Measurements from ENCODE around the gene NHLRC4. TPM values are rescaled to one million over a fixed set of nuclear protein-coding genes. Genes with fewer than 3 reads are reported as not detected.

Gene NHLRC4
- total RNA-seq, 1 experiment from 2014 or later = not detected

DNA sequence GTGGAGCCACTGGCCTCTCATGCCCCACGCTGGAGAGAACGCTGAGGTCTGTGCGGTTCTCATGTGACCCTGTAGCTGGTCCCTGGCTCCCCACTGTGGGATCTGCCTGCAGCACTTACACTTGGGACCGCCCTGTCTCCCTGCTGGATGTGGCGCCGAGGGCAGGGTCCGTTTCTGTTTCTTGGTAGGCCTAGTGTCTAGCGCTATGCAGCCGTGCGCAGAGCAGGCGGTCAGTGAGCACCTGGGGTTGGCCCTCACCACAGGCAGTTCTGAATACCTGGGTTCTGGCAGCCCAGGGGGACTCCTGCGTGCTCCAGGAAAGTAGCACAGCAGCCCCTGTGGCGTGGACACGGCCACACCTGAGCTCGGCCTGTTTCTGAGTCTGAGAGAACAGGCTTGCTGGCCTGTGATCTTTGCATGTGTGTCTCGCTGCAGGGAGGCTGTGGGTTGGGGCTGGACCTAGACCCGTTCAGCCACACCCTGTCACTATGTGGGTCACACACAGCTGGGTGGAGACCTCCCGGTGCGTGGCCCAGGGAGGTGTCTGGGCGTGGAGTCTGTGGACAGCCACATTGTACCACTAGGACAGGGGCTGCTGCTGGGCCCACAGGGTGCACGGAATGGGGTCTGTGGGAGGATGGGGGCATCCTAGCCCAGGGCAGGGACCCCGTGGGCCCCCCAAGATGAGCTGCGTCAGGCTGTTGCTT, 36.5 kb upstream of the NHLRC4 start:
- DNase-seq (ENCODE audit: low spot score) = no peak

DNA sequence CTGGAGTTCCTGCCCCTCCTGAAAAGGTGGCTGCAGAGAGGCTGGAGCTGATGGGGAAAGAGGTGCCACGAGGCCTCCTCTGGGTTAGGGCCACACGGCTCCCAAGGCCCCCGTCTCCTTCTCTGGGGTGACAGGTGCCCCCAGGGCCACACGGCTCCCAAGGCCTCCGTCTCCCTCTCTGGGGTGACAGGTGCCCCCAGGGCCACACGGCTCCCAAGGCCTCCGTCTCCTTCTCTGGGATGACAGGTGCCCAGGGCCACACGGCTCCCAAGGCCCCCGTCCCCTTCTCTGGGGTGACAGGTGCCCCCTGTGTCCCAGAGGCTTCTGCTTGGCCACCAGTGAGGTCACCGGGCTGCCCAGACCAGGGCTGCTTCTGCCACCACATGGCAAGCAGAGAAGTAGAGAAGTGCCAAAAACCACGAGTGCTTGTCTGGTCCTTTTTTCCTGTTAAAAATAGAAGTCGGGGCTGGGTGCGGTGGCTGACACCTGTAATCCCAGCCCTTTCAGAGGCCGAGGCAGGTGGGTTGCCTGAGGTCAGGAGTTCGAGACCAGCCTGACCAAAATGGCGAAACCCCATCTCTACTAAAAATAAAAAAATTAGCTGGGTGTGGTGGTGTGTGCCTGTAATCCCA, 35.2 kb upstream of the NHLRC4 start:
- no peak for DNase-seq (ENCODE audit: low spot score)

GRCh38 chr16:533391-534123, 33.2 kb upstream of the NHLRC4 start:
- no peak for DNase-seq (ENCODE audit: low spot score)

GRCh38 chr16:534135-534534, 32.7 kb upstream of the NHLRC4 start:
- DNase-seq (ENCODE audit: low spot score) = peak; percentile 15

- DNase-seq (ENCODE audit: low spot score) = no peak
Measured at GRCh38 chr16:534856-535445, 31.9 kb upstream of the NHLRC4 start.

- peak; percentile 95 for DNase-seq (ENCODE audit: low spot score)
Measured at GRCh38 chr16:535446-536405, 31.1 kb upstream of the NHLRC4 start.

GRCh38 chr16:536746-537145, 30.1 kb upstream of the NHLRC4 start:
- no peak for DNase-seq (ENCODE audit: low spot score)

GRCh38 chr16:537415-538335, 29.1 kb upstream of the NHLRC4 start:
- no peak for DNase-seq (ENCODE audit: low spot score)

DNA sequence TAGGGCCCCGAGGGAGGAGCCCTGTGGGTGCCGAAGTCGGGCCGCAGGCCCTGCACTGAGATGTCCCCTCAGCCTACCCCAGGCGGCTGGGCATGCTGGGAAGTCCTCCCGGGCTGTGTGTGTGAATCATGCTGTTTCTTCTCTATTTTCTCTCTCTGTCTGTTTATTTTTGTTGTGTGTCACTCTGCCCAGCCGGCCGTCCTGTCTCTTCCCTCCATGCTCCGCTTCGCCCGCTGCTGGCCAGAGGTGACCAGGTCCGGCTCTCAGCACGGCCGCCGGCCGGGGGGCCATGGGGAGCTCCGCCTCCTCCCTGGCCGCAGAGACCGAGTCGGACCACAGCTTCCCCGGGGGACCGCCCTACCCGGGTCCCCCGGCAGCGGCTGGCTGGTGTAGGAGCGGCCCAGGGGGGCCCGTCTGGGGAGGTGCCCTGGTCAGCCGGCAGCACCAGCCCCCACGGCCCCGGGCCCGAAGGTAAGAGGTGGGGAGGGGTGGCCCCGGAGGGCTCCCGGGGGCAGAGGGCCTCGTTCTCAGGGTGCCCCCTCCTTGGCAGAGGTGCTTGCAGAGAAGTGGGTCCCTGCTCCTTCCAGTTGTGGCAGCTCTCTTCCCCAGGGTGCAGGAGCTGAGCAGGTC, 26.8 kb upstream of the NHLRC4 start:
- DNase-seq (ENCODE audit: low spot score) = peak; percentile 43

DNA sequence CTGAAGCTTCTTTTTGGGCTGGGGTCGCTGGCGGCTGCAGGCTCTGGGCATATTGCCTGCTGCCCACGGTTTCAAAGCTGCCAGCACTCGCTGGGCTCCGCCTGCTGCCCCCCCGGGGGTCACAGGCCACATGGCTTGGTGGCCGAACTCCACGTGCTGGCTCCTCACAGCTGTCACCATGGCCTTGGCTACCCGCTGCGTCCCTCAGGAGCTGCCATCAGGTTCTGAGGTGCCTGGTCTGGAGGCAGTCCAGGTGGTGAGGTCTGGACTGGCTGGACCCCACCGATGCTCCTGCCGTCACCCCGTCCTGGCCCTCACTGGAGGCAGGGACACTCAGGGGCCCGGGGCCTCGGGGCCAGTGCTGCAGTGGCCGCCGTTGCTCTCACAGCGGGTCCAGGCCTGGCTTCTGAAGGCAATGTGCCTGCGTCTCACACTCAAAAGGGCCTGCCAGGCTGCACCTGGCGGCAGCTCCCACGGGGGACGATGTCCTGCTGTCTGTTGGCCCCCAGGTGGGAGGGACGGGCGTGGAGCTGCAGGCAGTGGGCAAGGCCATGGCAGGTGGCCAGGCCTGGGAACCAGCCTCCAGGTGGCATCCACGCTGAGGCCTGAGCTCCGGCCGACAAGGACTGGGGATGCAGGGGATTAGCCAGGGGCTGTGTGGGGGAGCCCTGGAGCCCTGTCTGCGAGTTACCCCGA, 26.0 kb upstream of the NHLRC4 start:
- no peak for DNase-seq (ENCODE audit: low spot score)

- no peak for DNase-seq (ENCODE audit: low spot score)
Measured at GRCh38 chr16:543301-544164, 23.3 kb upstream of the NHLRC4 start.

DNA sequence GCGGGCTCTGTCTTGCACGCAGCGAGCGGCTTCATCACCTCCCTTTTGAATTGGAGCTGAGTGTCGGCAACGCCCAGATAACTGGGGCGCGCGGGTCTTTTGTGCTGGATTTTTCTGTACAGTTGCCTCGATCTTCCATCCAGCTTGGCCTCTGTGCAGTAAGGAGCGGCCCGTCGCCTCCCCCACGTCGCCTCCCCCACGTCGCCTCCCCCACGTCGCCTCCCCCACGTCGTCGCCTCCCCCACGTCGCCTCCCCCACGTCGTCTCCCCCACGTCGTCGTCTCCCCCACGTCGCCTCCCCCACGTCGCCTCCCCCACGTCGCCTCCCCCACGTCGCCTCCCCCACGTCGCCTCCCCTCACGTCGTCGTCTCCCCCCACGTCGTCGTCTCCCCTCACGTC, 22.3 kb upstream of the NHLRC4 start:
- no peak for DNase-seq (ENCODE audit: low spot score)

GRCh38 chr16:546909-547770, 19.7 kb upstream of the NHLRC4 start:
- no peak for DNase-seq (ENCODE audit: low spot score)

GRCh38 chr16:548586-548985, 18.2 kb upstream of the NHLRC4 start:
- DNase-seq (ENCODE audit: low spot score) = no peak

DNA sequence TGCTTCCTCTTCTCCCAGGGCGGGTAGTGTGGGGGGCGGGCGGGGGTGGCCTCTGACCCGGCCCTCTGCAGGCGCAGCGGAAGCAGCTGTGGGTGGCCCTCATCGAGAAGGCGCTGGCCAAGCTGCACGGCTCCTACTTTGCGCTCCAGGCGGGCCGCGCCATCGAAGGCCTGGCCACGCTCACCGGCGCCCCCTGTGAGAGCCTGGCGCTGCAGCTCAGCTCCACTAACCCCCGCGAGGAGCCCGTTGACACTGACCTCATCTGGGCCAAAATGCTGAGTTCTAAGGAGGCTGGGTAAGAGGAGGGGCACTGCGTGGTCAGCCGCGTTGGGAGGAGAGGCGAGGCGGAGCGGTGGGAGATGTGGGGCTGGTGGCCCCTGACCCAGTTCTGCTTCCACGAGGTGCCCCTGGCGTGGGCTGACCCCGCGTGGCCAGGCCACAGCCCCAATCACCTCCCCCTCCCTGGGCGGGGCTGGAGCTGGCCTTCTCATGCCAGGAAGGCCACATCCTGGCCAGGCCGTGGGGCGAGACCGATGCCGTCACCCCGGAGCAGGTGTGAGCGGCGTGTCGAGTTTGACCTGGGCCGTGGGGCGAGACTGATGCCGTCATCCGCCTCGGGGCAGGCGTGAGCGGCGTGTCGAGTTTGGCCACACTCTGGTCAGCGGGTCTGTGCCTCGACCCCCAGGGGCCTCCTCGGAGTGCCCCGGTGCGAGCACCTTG, 17.1 kb upstream of the NHLRC4 start:
- no peak for DNase-seq (ENCODE audit: low spot score)

DNA sequence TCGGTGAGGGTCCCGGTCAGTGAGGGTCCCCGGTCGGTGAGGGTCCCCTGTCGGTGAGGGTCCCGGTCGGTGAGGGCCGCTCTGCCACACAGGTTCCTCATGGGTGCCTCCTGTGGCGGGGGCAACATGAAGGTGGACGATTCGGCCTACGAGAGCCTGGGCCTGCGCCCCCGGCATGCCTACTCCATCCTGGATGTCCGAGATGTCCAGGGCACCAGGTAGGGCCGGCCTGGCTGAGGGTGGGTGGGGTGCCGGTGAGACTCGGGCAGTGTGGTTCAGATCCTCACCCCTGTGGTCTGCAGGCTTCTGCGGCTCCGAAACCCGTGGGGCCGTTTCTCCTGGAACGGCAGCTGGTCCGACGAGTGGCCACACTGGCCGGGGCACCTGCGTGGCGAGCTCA, 15.6 kb upstream of the NHLRC4 start:
- no peak for DNase-seq (ENCODE audit: low spot score)

GRCh38 chr16:552171-552570, 14.6 kb upstream of the NHLRC4 start:
- DNase-seq (ENCODE audit: low spot score) = no peak
